Stimulated activated CD8-positive, alpha-beta memory T cell treated with anti-CD3 and anti-CD28 coated beads, Interleukin-4, amount 100 ng/mL, for 24 hours (primary cell): Measurements from ENCODE around the gene SERPINA4.
"Not testable (repeated sequence)": the region's sequence is repeated elsewhere in the genome, so short reads cannot be mapped to it uniquely, and the experiment has no call there.

ENCODE experiments used
- DNase-seq: peaks from one replicate; pipeline ENCODE4 v3.0.0-alpha.2; 2020; ENCODE audit warnings: low read depth

The SERPINA4 gene

GRCh38 chr14:94569381-94570001 lies 8.2 kb downstream of the SERPINA4 start:
- DNase-seq, result no peak

GRCh38 chr14:94570002-94570400 lies 8.8 kb downstream of the SERPINA4 start:
- no peak for DNase-seq

- no peak for DNase-seq
Observed at GRCh38 chr14:94570440-94570839, 9.2 kb downstream of the SERPINA4 start.

GRCh38 chr14:94571395-94571794 lies 10.2 kb downstream of the SERPINA4 start:
- no peak for DNase-seq

- no peak for DNase-seq
Observed at GRCh38 chr14:94571950-94572349, 10.7 kb downstream of the SERPINA4 start.

- no peak for DNase-seq
Observed at GRCh38 chr14:94572637-94573303, 11.5 kb downstream of the SERPINA4 start.

- no peak for DNase-seq
Observed at GRCh38 chr14:94573475-94574277, 12.4 kb downstream of the SERPINA4 start.

GRCh38 chr14:94574336-94574735 lies 13.1 kb downstream of the SERPINA4 start:
- no peak for DNase-seq

- no peak for DNase-seq
Observed at GRCh38 chr14:94575730-94576585, 14.7 kb downstream of the SERPINA4 start.

GRCh38 chr14:94577472-94577871 lies 16.2 kb downstream of the SERPINA4 start:
- DNase-seq, result not testable (repeated sequence)

GRCh38 chr14:94578712-94579111 lies 17.5 kb downstream of the SERPINA4 start:
- DNase-seq, result no peak

- no peak for DNase-seq
Observed at GRCh38 chr14:94581127-94581999, 20.1 kb downstream of the SERPINA4 start, which contains the start of gene SERPINA5. SERPINA5 (plus strand) TSS chr14:94581426; CDS start chr14:94587363, 5,937 bp downstream.

GRCh38 chr14:94582199-94582750 lies 21.0 kb downstream of the SERPINA4 start:
- DNase-seq, result no peak

GRCh38 chr14:94582851-94583250 lies 21.6 kb downstream of the SERPINA4 start:
- no peak for DNase-seq

- no peak for DNase-seq
Observed at GRCh38 chr14:94583557-94583956, 22.3 kb downstream of the SERPINA4 start.

GRCh38 chr14:94584591-94585280 lies 23.5 kb downstream of the SERPINA4 start:
- no peak for DNase-seq

GRCh38 chr14:94586635-94587034 lies 25.4 kb downstream of the SERPINA4 start:
- no peak for DNase-seq

GRCh38 chr14:94588311-94588710 lies 27.1 kb downstream of the SERPINA4 start:
- no peak for DNase-seq

GRCh38 chr14:94591073-94591472 lies 29.8 kb downstream of the SERPINA4 start:
- DNase-seq, result no peak

GRCh38 chr14:94591871-94592270 lies 30.6 kb downstream of the SERPINA4 start:
- no peak for DNase-seq
